GM19351 (cell line): ENCODE data around the gene DLGAP1.
"Not testable (repeated sequence)": the region's sequence is repeated elsewhere in the genome, so short reads cannot be mapped to it uniquely, and the experiment has no call there.

Experiments
- ATAC-seq: cut with Tn5 transposase; IDR thresholded peaks from one replicate; pipeline ENCODE4 v1.9.1; 2021; ENCODE audit warnings: mild to moderate bottlenecking, moderate library complexity; ENCODE audit not compliant: unreplicated experiment

DLGAP1 gene

GRCh38 chr18:4391859-4392258, 63.2 kb downstream of the DLGAP1 start:
- ATAC-seq = no peak

- ATAC-seq = no peak
Observed at GRCh38 chr18:4385876-4386275, 69.2 kb downstream of the DLGAP1 start.

- no peak for ATAC-seq
Observed at GRCh38 chr18:4384932-4385331, 70.2 kb downstream of the DLGAP1 start.

- no peak for ATAC-seq
Observed at GRCh38 chr18:4374564-4374963, 80.5 kb downstream of the DLGAP1 start.

- ATAC-seq = no peak
Observed at GRCh38 chr18:4369705-4370104, 85.4 kb downstream of the DLGAP1 start.

- no peak for ATAC-seq
Observed at GRCh38 chr18:4360221-4360715, 94.8 kb downstream of the DLGAP1 start.

GRCh38 chr18:4358618-4359017, 96.5 kb downstream of the DLGAP1 start:
- no peak for ATAC-seq

GRCh38 chr18:4357579-4357978, 97.5 kb downstream of the DLGAP1 start:
- no peak for ATAC-seq

- ATAC-seq = no peak
Observed at GRCh38 chr18:4356929-4357328, 98.2 kb downstream of the DLGAP1 start.

GRCh38 chr18:4353853-4354418, 101.2 kb downstream of the DLGAP1 start:
- no peak for ATAC-seq

GRCh38 chr18:4352746-4353551, 102.2 kb downstream of the DLGAP1 start:
- ATAC-seq = no peak

GRCh38 chr18:4351005-4351404, 104.1 kb downstream of the DLGAP1 start:
- ATAC-seq = no peak

GRCh38 chr18:4335386-4335785, 119.7 kb downstream of the DLGAP1 start:
- no peak for ATAC-seq

- ATAC-seq = no peak
Observed at GRCh38 chr18:4333043-4333442, 122.1 kb downstream of the DLGAP1 start.

- ATAC-seq = peak; percentile 74
Observed at GRCh38 chr18:4319738-4320677, 135.1 kb downstream of the DLGAP1 start.

- no peak for ATAC-seq
Observed at GRCh38 chr18:4318311-4318710, 136.8 kb downstream of the DLGAP1 start.

- ATAC-seq = not testable (repeated sequence)
Observed at GRCh38 chr18:4311945-4312344, 143.2 kb downstream of the DLGAP1 start.

GRCh38 chr18:4311136-4311535, 144.0 kb downstream of the DLGAP1 start:
- no peak for ATAC-seq

GRCh38 chr18:4309227-4309626, 145.9 kb downstream of the DLGAP1 start:
- no peak for ATAC-seq

GRCh38 chr18:4308576-4308975, 146.5 kb downstream of the DLGAP1 start:
- ATAC-seq = no peak

GRCh38 chr18:4299395-4299794, 155.7 kb downstream of the DLGAP1 start:
- no peak for ATAC-seq
